Mesenchymal stem cell (in vitro differentiated cells and primary cell): ENCODE data around the gene RAB11FIP5.

Source experiments
- DNase-seq: peaks from one replicate; pipeline ENCODE4 v3.0.0-alpha.2; 2013
- H2AFZ ChIP-seq: one replicate; pipeline ENCODE4 v1.6.1; 2013; ENCODE audit warnings: low read depth, mild to moderate bottlenecking, control low read depth, inconsistent platforms, low read length, moderate library complexity
- H2AK5ac ChIP-seq: 2 replicates; pipeline ENCODE4 v1.6.1; 2013; ENCODE audit warnings: low read length, moderate library complexity, mild to moderate bottlenecking, inconsistent platforms; ENCODE audit not compliant: severe bottlenecking
- H2BK120ac ChIP-seq: one replicate; pipeline ENCODE4 v1.6.1; 2013; ENCODE audit warnings: low read depth, mild to moderate bottlenecking, inconsistent platforms, low read length, moderate library complexity
- H2BK12ac ChIP-seq, 2 experiments: one replicate each; pipeline ENCODE4 v1.6.1; 2013; ENCODE audit warnings: inconsistent platforms in 2 of 2, low read length in 2 of 2, mild to moderate bottlenecking in 2 of 2, moderate library complexity in 2 of 2, control low read depth in 1 of 2
- H2BK15ac ChIP-seq: one replicate; pipeline ENCODE4 v1.6.1; 2013; ENCODE audit warnings: mild to moderate bottlenecking, low read depth, inconsistent platforms; ENCODE audit not compliant: poor library complexity, severe bottlenecking
- H2BK5ac ChIP-seq: 2 replicates; pipeline ENCODE4 v1.6.1; 2013; ENCODE audit warnings: low read depth, mild to moderate bottlenecking, low read length, control low read depth, inconsistent platforms; ENCODE audit not compliant: poor library complexity, severe bottlenecking
- H3K14ac ChIP-seq, 2 experiments: one replicate each; pipeline ENCODE4 v1.6.1; 2013; ENCODE audit warnings: inconsistent platforms in 2 of 2, low read length in 2 of 2, control low read depth in 1 of 2, mild to moderate bottlenecking in 1 of 2, moderate library complexity in 1 of 2
- H3K18ac ChIP-seq, 2 experiments: one replicate each; pipeline ENCODE4 v1.6.1; 2013; ENCODE audit warnings: inconsistent platforms in 2 of 2, low read length in 2 of 2, control low read depth in 1 of 2, low read depth in 1 of 2, mild to moderate bottlenecking in 1 of 2
- H3K23ac ChIP-seq, 2 experiments: one replicate each; pipeline ENCODE4 v1.6.1; 2013; ENCODE audit warnings: inconsistent platforms in 2 of 2, low read length in 2 of 2, mild to moderate bottlenecking in 2 of 2, moderate library complexity in 2 of 2, control low read depth in 1 of 2
- H3K27ac ChIP-seq: 2 replicates; pipeline ENCODE4 v1.5.1; 2013; ENCODE audit warnings: mild to moderate bottlenecking, moderate library complexity, low read length, control low read depth, inconsistent platforms; ENCODE audit not compliant: poor library complexity, severe bottlenecking
- H3K27me3 ChIP-seq, 2 experiments: 2 replicates each; pipeline versions ENCODE4 v1.6.1 to v1.7.0; 2013; ENCODE audit warnings: low read length in 2 of 2, mild to moderate bottlenecking in 2 of 2, moderate library complexity in 2 of 2, control low read depth in 1 of 2, inconsistent platforms in 1 of 2; ENCODE audit not compliant: control insufficient read depth in 1 of 2, insufficient read depth in 1 of 2
- H3K36me3 ChIP-seq, 2 experiments: 2 replicates each; pipeline versions ENCODE4 v1.6.1 to v1.7.0; 2013; ENCODE audit warnings: low read length in 2 of 2, control low read depth in 1 of 2, inconsistent platforms in 1 of 2, low read depth in 1 of 2, mild to moderate bottlenecking in 1 of 2; ENCODE audit not compliant: insufficient read depth in 2 of 2, control insufficient read depth in 1 of 2
- H3K4ac ChIP-seq, 2 experiments: one replicate each; pipeline ENCODE4 v1.6.1; 2013; ENCODE audit warnings: inconsistent platforms in 2 of 2, low read length in 2 of 2, mild to moderate bottlenecking in 2 of 2, moderate library complexity in 2 of 2, control low read depth in 1 of 2, low read depth in 1 of 2
- H3K4me1 ChIP-seq: 2 replicates; pipeline ENCODE4 v1.6.1; 2013; ENCODE audit warnings: low read depth, low read length, control low read depth; ENCODE audit not compliant: control insufficient read depth, insufficient read depth
- H3K4me2 ChIP-seq: 2 replicates; pipeline ENCODE4 v1.6.1; 2013; ENCODE audit warnings: low read length, mild to moderate bottlenecking, inconsistent platforms; ENCODE audit not compliant: poor library complexity, severe bottlenecking
- H3K4me3 ChIP-seq, 2 experiments: 2 replicates each; pipeline versions ENCODE4 v1.5.1 to v1.7.0; 2013; ENCODE audit warnings: low read length in 2 of 2, mild to moderate bottlenecking in 2 of 2, control low read depth in 1 of 2, low read depth in 1 of 2; ENCODE audit not compliant: insufficient read depth in 1 of 2
- H3K79me1 ChIP-seq: replicated peaks from 2 replicates; pipeline ENCODE4 v1.6.1; 2013; ENCODE audit warnings: mild to moderate bottlenecking, control low read depth, low read length, inconsistent platforms; ENCODE audit not compliant: poor library complexity, severe bottlenecking
- H3K9ac ChIP-seq: 2 replicates; pipeline ENCODE4 v1.7.0; 2013; ENCODE audit warnings: mild to moderate bottlenecking, low read length, moderate library complexity
- H3K9me3 ChIP-seq: 2 replicates; pipeline ENCODE4 v1.7.0; 2013; ENCODE audit warnings: mild to moderate bottlenecking, low read length; ENCODE audit not compliant: control insufficient read depth
- H4K8ac ChIP-seq: one replicate; pipeline ENCODE4 v1.6.1; 2013; ENCODE audit warnings: inconsistent platforms, mild to moderate bottlenecking, low read length, moderate library complexity
- H4K91ac ChIP-seq: one replicate; pipeline ENCODE4 v1.6.1; 2013; ENCODE audit warnings: mild to moderate bottlenecking, low read length, inconsistent platforms
- WGBS: methylation state at CpG from one replicate; pipeline ENCODE4 v1.1.7; 2013; ENCODE audit warnings: mixed read lengths; 5-methylcytosine and 5-hydroxymethylcytosine counted together

The RAB11FIP5 gene

GRCh38 chr2:73109431-73110167, 3.1 kb downstream of the RAB11FIP5 start:
- no peak overlapping the region for H2AFZ ChIP-seq
- no peak overlapping the region for H2AK5ac ChIP-seq
- no peaks in the 10 kb centered on the region for H3K9me3 ChIP-seq
- H3K4me2 ChIP-seq, result peak overlapping the region; percentile 84
- no peak overlapping the region for H3K4ac ChIP-seq
- no peak overlapping the region for H4K8ac ChIP-seq
- no peak overlapping the region for H2BK120ac ChIP-seq
- peaks cover 38% of the 10 kb centered on the region for H3K4me1 ChIP-seq
- DNase-seq, result no peak
- H2BK5ac ChIP-seq, result no peak overlapping the region
- peaks cover 11% of the 10 kb centered on the region for H3K79me1 ChIP-seq
- H3K36me3 ChIP-seq, result peaks cover 0 to 19% of the 10 kb centered on the region in 2 experiments
- WGBS, result 95% methylated on average over 5 of the region's 5 CpGs
- H3K27me3 ChIP-seq, result no peaks in the 10 kb centered on the region
- H3K27ac ChIP-seq, result no peak overlapping the region
- H3K9ac ChIP-seq, result peak overlapping the region; percentile 94
- peak overlapping the region in 1 of 2 experiments; percentile 93 for H3K4me3 ChIP-seq
- H3K18ac ChIP-seq, result no peak overlapping the region
- no peak overlapping the region for H2BK12ac ChIP-seq
- no peak overlapping the region for H3K14ac ChIP-seq
- no peak overlapping the region for H3K23ac ChIP-seq
- H2BK15ac ChIP-seq, result no peak overlapping the region
- no peak overlapping the region for H4K91ac ChIP-seq

- Histone ChIP-seq H3K27ac (no peak overlapping the region), H3K4me3 (peak overlapping the region in 1 of 2 experiments; percentile 38), H3K14ac (no peak overlapping the region), H3K27me3 (no peaks in the 10 kb centered on the region), H4K8ac (no peak overlapping the region), H3K18ac (no peak overlapping the region), H2AFZ (no peak overlapping the region), H3K36me3 (peaks cover 2 to 22% of the 10 kb centered on the region in 2 experiments), H4K91ac (no peak overlapping the region), H2BK12ac (no peak overlapping the region), H3K9me3 (no peaks in the 10 kb centered on the region), H2BK15ac (no peak overlapping the region), H3K9ac (peak overlapping the region; percentile 51), H3K4me2 (no peak overlapping the region), H3K79me1 (peaks cover 23% of the 10 kb centered on the region), H2AK5ac (no peak overlapping the region), H2BK5ac (no peak overlapping the region), H3K23ac (no peak overlapping the region), H3K4me1 (peaks cover 45% of the 10 kb centered on the region), H2BK120ac (no peak overlapping the region), H3K4ac (no peak overlapping the region)
- 80% methylated on average over 12 of the region's 12 CpGs for WGBS
- no peak for DNase-seq
Measured at GRCh38 chr2:73107211-73107926, 5.4 kb downstream of the RAB11FIP5 start.

GRCh38 chr2:73106791-73107190, 6.0 kb downstream of the RAB11FIP5 start:
- Histone ChIP-seq H3K4me1 (peaks cover 49% of the 10 kb centered on the region), H2AK5ac (no peak overlapping the region), H3K23ac (no peak overlapping the region)

GRCh38 chr2:73105511-73105971, 7.2 kb downstream of the RAB11FIP5 start:
- Histone ChIP-seq H2BK120ac (no peak overlapping the region), H3K4me3 (no peak overlapping the region), H3K79me1 (peaks cover 32% of the 10 kb centered on the region), H3K9ac (no peak overlapping the region), H3K14ac (no peak overlapping the region), H3K27me3 (no peaks in the 10 kb centered on the region), H2BK15ac (no peak overlapping the region), H2BK5ac (no peak overlapping the region), H2AK5ac (no peak overlapping the region), H2AFZ (no peak overlapping the region), H3K9me3 (no peaks in the 10 kb centered on the region), H3K18ac (no peak overlapping the region), H3K23ac (peak overlapping the region in 1 of 2 experiments; percentile 87), H4K8ac (no peak overlapping the region), H3K36me3 (peaks cover 8 to 30% of the 10 kb centered on the region in 2 experiments), H3K4me1 (peaks cover 52% of the 10 kb centered on the region), H3K4me2 (no peak overlapping the region), H4K91ac (peak overlapping the region; percentile 43), H3K4ac (peak overlapping the region in 1 of 2 experiments; percentile 66), H2BK12ac (no peak overlapping the region), H3K27ac (no peak overlapping the region)
- WGBS, result 75% methylated on average over 2 of the region's 2 CpGs
- no peak for DNase-seq

More at GRCh38 chr2:73106791-73107190, 6.0 kb downstream of the RAB11FIP5 start:
- Histone ChIP-seq H3K27ac (no peak overlapping the region), H3K4ac (no peak overlapping the region), H2BK12ac (no peak overlapping the region), H3K4me2 (no peak overlapping the region), H3K27me3 (no peaks in the 10 kb centered on the region), H3K9ac (peak overlapping the region; percentile 51), H3K14ac (no peak overlapping the region), H2BK5ac (no peak overlapping the region), H4K8ac (no peak overlapping the region), H3K9me3 (no peaks in the 10 kb centered on the region), H3K18ac (no peak overlapping the region), H3K4me3 (peak overlapping the region in 1 of 2 experiments; percentile 36), H3K79me1 (peaks cover 23% of the 10 kb centered on the region), H3K36me3 (peaks cover 2 to 22% of the 10 kb centered on the region in 2 experiments), H4K91ac (no peak overlapping the region), H2BK120ac (no peak overlapping the region), H2BK15ac (no peak overlapping the region), H2AFZ (no peak overlapping the region)
- 95% methylated on average over 3 of the region's 3 CpGs for WGBS
- no peak for DNase-seq
